Activated naive CD4-positive, alpha-beta T cell treated with anti-CD3 and anti-CD28 coated beads, Interleukin-2, amount 50 U/mL, for 72 hours (primary cell): ENCODE measurements around the gene FAM47C. TPM values are rescaled to one million over a fixed set of nuclear protein-coding genes. Genes with fewer than 3 reads are reported as not detected.
"Not testable (repeated sequence)": the region's sequence is repeated elsewhere in the genome, so short reads cannot be mapped to it uniquely, and the experiment has no call there.

Source experiments
- ATAC-seq, 2 donors: fragments of 150-1000 bp; cut with Tn5 transposase; 2 replicates each; pipeline ENCODE4 v1.10.0; 2021; ENCODE audit warnings: mild to moderate bottlenecking in 2 of 2, moderate library complexity in 2 of 2
- DNase-seq, 2 donors: peaks; one replicate each; pipeline ENCODE4 v3.0.0; 2021 to 2022; ENCODE audit warnings: low spot score in 2 of 2
- H3K27ac Mint-ChIP-seq, 2 donors: one replicate each; pipeline ENCODE4 v1.8.0; 2022; ENCODE audit warnings: mild to moderate bottlenecking in 2 of 2, mixed read lengths in 2 of 2
- H3K36me3 Mint-ChIP-seq, 2 donors: one replicate each; pipeline ENCODE4 v1.8.0; 2022; ENCODE audit warnings: mixed read lengths in 2 of 2
- H3K9me3 Mint-ChIP-seq, 2 donors: one replicate each; pipeline ENCODE4 v1.8.0; 2022; ENCODE audit warnings: mixed read lengths in 2 of 2
- total RNA-seq, 2 donors: library from RNA; stranded (reverse); gene quantifications; one replicate each; pipeline ENCODE4 v1.2.3, GENCODE V29; 2022

Gene FAM47C
- total RNA-seq, 2 donors from 2014 or later = not detected

- H3K36me3 Mint-ChIP-seq, H3K9me3 Mint-ChIP-seq, ATAC-seq, DNase-seq, H3K27ac Mint-ChIP-seq: not testable (repeated sequence)
Observed at GRCh38 chrX:37042956-37043885, 35.1 kb downstream of the FAM47C start.

GRCh38 chrX:37047776-37048175 is 39.6 kb downstream of the FAM47C start:
- ATAC-seq (no peak), DNase-seq (no peak)
- no peaks in the 10 kb centered on the region for H3K36me3 Mint-ChIP-seq
- no peak overlapping the region for H3K27ac Mint-ChIP-seq
- H3K9me3 Mint-ChIP-seq = no peaks in the 10 kb centered on the region

- not testable (repeated sequence) for H3K36me3 Mint-ChIP-seq, DNase-seq, H3K9me3 Mint-ChIP-seq, ATAC-seq, H3K27ac Mint-ChIP-seq
Observed at GRCh38 chrX:37057572-37057971, 49.4 kb downstream of the FAM47C start.

GRCh38 chrX:37060999-37061398 is 52.8 kb downstream of the FAM47C start:
- Mint-ChIP-seq H3K27ac (no peak overlapping the region), H3K9me3 (no peaks in the 10 kb centered on the region), H3K36me3 (no peaks in the 10 kb centered on the region)
- DNase-seq (no peak), ATAC-seq (no peak)
